Measurements from ENCODE around the gene GSDMA.
"Not testable (repeated sequence)": the region's sequence is repeated elsewhere in the genome, so short reads cannot be mapped to it uniquely, and the experiment has no call there.

The GSDMA gene

GRCh38 chr17:39999067-39999466 lies 36.3 kb downstream of the GSDMA start:
- no peak for DNase-seq

- no peak for DNase-seq
Measured at GRCh38 chr17:40000161-40000560, 37.4 kb downstream of the GSDMA start.

- not testable (repeated sequence) for DNase-seq
Measured at GRCh38 chr17:40001335-40001734, 38.5 kb downstream of the GSDMA start.

GRCh38 chr17:40004072-40004471 lies 41.3 kb downstream of the GSDMA start:
- no peak for DNase-seq

GRCh38 chr17:40004712-40005111 lies 41.9 kb downstream of the GSDMA start:
- no peak for DNase-seq

- no peak for DNase-seq
Measured at GRCh38 chr17:40005520-40005919, 42.7 kb downstream of the GSDMA start.

GRCh38 chr17:40010946-40011500 lies 48.2 kb downstream of the GSDMA start:
- DNase-seq: not testable (repeated sequence)

GRCh38 chr17:40012017-40012647 lies 49.3 kb downstream of the GSDMA start:
- DNase-seq: not testable (repeated sequence)

GRCh38 chr17:40014375-40014980 lies 51.7 kb downstream of the GSDMA start:
- DNase-seq: no peak

- no peak for DNase-seq
Measured at GRCh38 chr17:40015005-40015997, 52.5 kb downstream of the GSDMA start, which contains the start of gene CSF3. CSF3 (plus strand) TSS chr17:40015440; CDS start chr17:40015475, 35 bp downstream.

- no peak for DNase-seq
Measured at GRCh38 chr17:40015998-40016985, 53.5 kb downstream of the GSDMA start.

- DNase-seq: no peak
Measured at GRCh38 chr17:40017422-40018080, 54.7 kb downstream of the GSDMA start.

GRCh38 chr17:40018211-40019121 lies 55.7 kb downstream of the GSDMA start:
- no peak for DNase-seq

GRCh38 chr17:40019140-40019991 lies 56.6 kb downstream of the GSDMA start:
- no peak for DNase-seq

- no peak for DNase-seq
Measured at GRCh38 chr17:40020146-40020545, 57.3 kb downstream of the GSDMA start.

GRCh38 chr17:40021451-40021971 lies 58.7 kb downstream of the GSDMA start:
- no peak for DNase-seq

- no peak for DNase-seq
Measured at GRCh38 chr17:40022497-40022896, 59.7 kb downstream of the GSDMA start.

GRCh38 chr17:40022961-40023541 lies 60.2 kb downstream of the GSDMA start:
- DNase-seq: no peak
